ENCODE results near the gene APEH. TPM values are rescaled to one million over a fixed set of nuclear protein-coding genes. Genes with fewer than 3 reads are reported as not detected.

APEH gene
- total RNA-seq, 2 experiments from 2014 or later, result 186 to 189 TPM

GRCh38 chr3:49703443-49703927, 29.3 kb downstream of the APEH start:
- POLR2A ChIA-PET, result interaction anchor here (0.5 to 1.8 kb wide), 3 partner anchors 15 to 237 kb away, joined by 3 to 5 read pairs (median 4); no protein-coding TSS in a partner anchor

GRCh38 chr3:49703956-49704355, 29.8 kb downstream of the APEH start:
- ChIA-PET POLR2A (no interaction called here), CTCF (interaction anchor here (1.3 to 3.2 kb wide), 2 partner anchors 15 to 164 kb away, joined by 4 to 13 read pairs; partner anchors contain the start of gene AMIGO3)

More at GRCh38 chr3:49703443-49703927, 29.3 kb downstream of the APEH start:
- CTCF ChIA-PET, result interaction anchor here (1.3 to 3.2 kb wide), 3 partner anchors 8 to 164 kb away, joined by 3 to 13 read pairs (median 4); partner anchors contain the start of gene AMIGO3

- POLR2A ChIA-PET, result no interaction called here
- CTCF ChIA-PET, result interaction anchor here (1.3 to 3.2 kb wide), 2 partner anchors 14 to 165 kb away, joined by 4 to 13 read pairs; partner anchors contain the start of gene AMIGO3
Measured at GRCh38 chr3:49704629-49705028, 30.5 kb downstream of the APEH start.

- CTCF ChIA-PET, result no interaction called here
Measured at GRCh38 chr3:49705390-49705960, 31.3 kb downstream of the APEH start.

GRCh38 chr3:49706456-49707112, 32.4 kb downstream of the APEH start:
- POLR2A ChIA-PET, result no interaction called here

More at GRCh38 chr3:49705390-49705960, 31.3 kb downstream of the APEH start:
- POLR2A ChIA-PET, result no interaction called here

GRCh38 chr3:49707113-49707480, 32.9 kb downstream of the APEH start:
- ChIA-PET CTCF (interaction anchor here (0.6 to 1.3 kb wide), 2 partner anchors 108 to 167 kb away, joined by 3 read pairs; no protein-coding TSS in a partner anchor), POLR2A (no interaction called here)

More at GRCh38 chr3:49706456-49707112, 32.4 kb downstream of the APEH start:
- CTCF ChIA-PET, result interaction anchor here (0.6 kb wide), 1 partner anchor 108 kb away, joined by 3 read pairs; no protein-coding TSS in a partner anchor

- ChIA-PET CTCF (no interaction called here), POLR2A (no interaction called here)
Measured at GRCh38 chr3:49709852-49710251, 35.7 kb downstream of the APEH start.

GRCh38 chr3:49711489-49711888, 37.3 kb downstream of the APEH start:
- CTCF ChIA-PET, result interaction anchor here (1.5 kb wide), 1 partner anchor 9 kb away, joined by 3 read pairs; no protein-coding TSS in a partner anchor
- POLR2A ChIA-PET, result no interaction called here

- ChIA-PET CTCF (interaction anchor here (1.3 to 1.5 kb wide), 2 partner anchors 9 to 128 kb away, joined by 3 read pairs; no protein-coding TSS in a partner anchor), POLR2A (no interaction called here)
Measured at GRCh38 chr3:49712166-49712565, 38.0 kb downstream of the APEH start.

GRCh38 chr3:49712631-49713317, 38.6 kb downstream of the APEH start:
- CTCF ChIA-PET, result interaction anchor here (1.3 to 1.5 kb wide), 2 partner anchors 10 to 127 kb away, joined by 3 read pairs; no protein-coding TSS in a partner anchor
- POLR2A ChIA-PET, result no interaction called here

GRCh38 chr3:49713336-49714105, 39.4 kb downstream of the APEH start:
- POLR2A ChIA-PET, result no interaction called here
- CTCF ChIA-PET, result interaction anchor here (1.3 kb wide), 1 partner anchor 126 kb away, joined by 3 read pairs; no protein-coding TSS in a partner anchor

GRCh38 chr3:49714728-49715550, 40.8 kb downstream of the APEH start:
- ChIA-PET CTCF (interaction anchor here (1.4 kb wide), 1 partner anchor 175 kb away, joined by 5 read pairs; no protein-coding TSS in a partner anchor), POLR2A (interaction anchor here (0.5 to 1.0 kb wide), 2 partner anchors 9 to 548 kb away, joined by 3 to 10 read pairs; partner anchors contain the start of gene GMPPB)

GRCh38 chr3:49715611-49716121, 41.5 kb downstream of the APEH start:
- POLR2A ChIA-PET, result interaction anchor here (0.6 to 1.0 kb wide), 2 partner anchors 8 to 21 kb away, joined by 3 to 4 read pairs; partner anchors contain the start of gene GMPPB
- CTCF ChIA-PET, result interaction anchor here (1.4 kb wide), 1 partner anchor 176 kb away, joined by 5 read pairs; no protein-coding TSS in a partner anchor

GRCh38 chr3:49716169-49716568, 42.0 kb downstream of the APEH start:
- CTCF ChIA-PET, result no interaction called here
- POLR2A ChIA-PET, result interaction anchor here (0.6 kb wide), 1 partner anchor 21 kb away, joined by 4 read pairs; no protein-coding TSS in a partner anchor

GRCh38 chr3:49716691-49717210, 42.6 kb downstream of the APEH start:
- ChIA-PET POLR2A (no interaction called here), CTCF (no interaction called here)

GRCh38 chr3:49717211-49717958, 43.2 kb downstream of the APEH start:
- ChIA-PET CTCF (interaction anchor here (1.0 kb wide), 1 partner anchor 178 kb away, joined by 3 read pairs; no protein-coding TSS in a partner anchor), POLR2A (interaction anchor here (0.7 kb wide), 1 partner anchor 1818 kb away, joined by 3 read pairs; no protein-coding TSS in a partner anchor)
